Measurements from ENCODE around the gene NSD2. TPM values are rescaled to one million over a fixed set of nuclear protein-coding genes. Genes with fewer than 3 reads are reported as not detected.
A peak's percentile ranks its signal among the peaks of the same experiment; 100 is the strongest.

The NSD2 gene
- total RNA-seq, 1 experiment from 2014 or later, result 69.0 TPM

- Histone ChIP-seq H2AFZ (ENCODE audit: low read length) (no peak overlapping the region), H3K36me3 (ENCODE audit: low read depth, low read length) (peaks cover 14% of the 10 kb centered on the region), H3K9ac (ENCODE audit: low read length) (no peak overlapping the region), H3K4me3 (ENCODE audit: low read length) (no peak overlapping the region), H3K27ac (ENCODE audit: low read length) (no peak overlapping the region), H3K9me2 (replicated peaks; ENCODE audit: low read length) (no peaks in the 10 kb centered on the region), H3K4me2 (ENCODE audit: low read length) (no peak overlapping the region), H3K9me3 (ENCODE audit: low read length) (no peaks in the 10 kb centered on the region), H3K4me1 (ENCODE audit: insufficient read depth, low read length) (no peaks in the 10 kb centered on the region), H3K27me3 (ENCODE audit: low read length) (no peaks in the 10 kb centered on the region), H3F3A (ENCODE audit: low read length, unreplicated experiment) (no peaks in the 10 kb centered on the region), H3K79me2 (ENCODE audit: low read length) (no peaks in the 10 kb centered on the region), H4K20me1 (ENCODE audit: low read length) (no peaks in the 10 kb centered on the region)
- TF ChIP-seq EZH2phosphoT487 (IDR thresholded peaks at IDR 0.05; ENCODE audit: borderline replicate concordance, low read length), result no peak
- ChIA-PET POLR2A (ENCODE audit: unreplicated experiment) (no interaction called here), CTCF (no interaction called here)
- ATAC-seq (no peak), DNase-seq (no peak)
- intact Hi-C loops (cut with micrococcal nuclease), result no loop called here
- TSS peak; percentile 7 for BruUV-seq (replicated peaks)
Observed at GRCh38 chr4:1983053-1983845, 112.1 kb downstream of the NSD2 start.

- no peaks in the 10 kb centered on the region for H3K4me1 ChIP-seq (ENCODE audit: insufficient read depth, low read length)
- no peak overlapping the region for H3K4me3 ChIP-seq (ENCODE audit: low read length)
- H3K9ac ChIP-seq (ENCODE audit: low read length), result no peak overlapping the region
- ATAC-seq (no peak), DNase-seq (no peak)
- H3K36me3 ChIP-seq (ENCODE audit: low read depth, low read length), result peaks cover 14% of the 10 kb centered on the region
- CTCF ChIA-PET, result no interaction called here
- no peak for TF ChIP-seq EZH2 (IDR thresholded peaks at IDR 0.05; ENCODE audit: low read length, unreplicated experiment)
- no peak for TF ChIP-seq CTCF (conservative IDR thresholded peaks at IDR 0.05; ENCODE audit: low read depth, low read length)
- no peak for TF ChIP-seq EZH2phosphoT487 (IDR thresholded peaks at IDR 0.05; ENCODE audit: borderline replicate concordance, low read length)
- H3K9me2 ChIP-seq (replicated peaks; ENCODE audit: low read length), result no peaks in the 10 kb centered on the region
- H3K9me3 ChIP-seq (ENCODE audit: low read length), result no peaks in the 10 kb centered on the region
- BruUV-seq (replicated peaks), result no TSS peak
- no peaks in the 10 kb centered on the region for H3F3A ChIP-seq (ENCODE audit: low read length, unreplicated experiment)
- no peaks in the 10 kb centered on the region for H3K79me2 ChIP-seq (ENCODE audit: low read length)
- H3K27ac ChIP-seq (ENCODE audit: low read length), result no peak overlapping the region
- intact Hi-C loops (cut with micrococcal nuclease), result no loop called here
- no peak overlapping the region for H2AFZ ChIP-seq (ENCODE audit: low read length)
- H3K4me2 ChIP-seq (ENCODE audit: low read length), result no peak overlapping the region
- no peaks in the 10 kb centered on the region for H4K20me1 ChIP-seq (ENCODE audit: low read length)
- POLR2A ChIA-PET (ENCODE audit: unreplicated experiment), result no interaction called here
- no peaks in the 10 kb centered on the region for H3K27me3 ChIP-seq (ENCODE audit: low read length)
Observed at GRCh38 chr4:1983846-1984405, 112.7 kb downstream of the NSD2 start.

- no peak for ATAC-seq
- no peaks in the 10 kb centered on the region for H3F3A ChIP-seq (ENCODE audit: low read length, unreplicated experiment)
- no TSS peak for BruUV-seq (replicated peaks)
Observed at GRCh38 chr4:1984406-1985191, 113.4 kb downstream of the NSD2 start.

More at GRCh38 chr4:1984406-1985191, 113.4 kb downstream of the NSD2 start:
- H3K79me2 ChIP-seq (ENCODE audit: low read length), result no peaks in the 10 kb centered on the region
- no peaks in the 10 kb centered on the region for H3K4me1 ChIP-seq (ENCODE audit: insufficient read depth, low read length)
- H3K27ac ChIP-seq (ENCODE audit: low read length), result no peak overlapping the region
- intact Hi-C loops (cut with micrococcal nuclease), result no loop called here
- H3K4me3 ChIP-seq (ENCODE audit: low read length), result no peak overlapping the region
- no peaks in the 10 kb centered on the region for H3K9me3 ChIP-seq (ENCODE audit: low read length)
- H2AFZ ChIP-seq (ENCODE audit: low read length), result no peak overlapping the region
- no peak overlapping the region for H3K4me2 ChIP-seq (ENCODE audit: low read length)
- no peaks in the 10 kb centered on the region for H3K27me3 ChIP-seq (ENCODE audit: low read length)
- H4K20me1 ChIP-seq (ENCODE audit: low read length), result no peaks in the 10 kb centered on the region
- ChIA-PET POLR2A (ENCODE audit: unreplicated experiment) (no interaction called here), CTCF (interaction anchor here (0.5 kb wide), 1 partner anchor 77 kb away, joined by 6 read pairs; no protein-coding TSS in a partner anchor)
- no peak for TF ChIP-seq EZH2 (IDR thresholded peaks at IDR 0.05; ENCODE audit: low read length, unreplicated experiment)
- no peak for TF ChIP-seq CTCF (conservative IDR thresholded peaks at IDR 0.05; ENCODE audit: low read depth, low read length)
- no peak for TF ChIP-seq EZH2phosphoT487 (IDR thresholded peaks at IDR 0.05; ENCODE audit: borderline replicate concordance, low read length)
- H3K36me3 ChIP-seq (ENCODE audit: low read depth, low read length), result peaks cover 14% of the 10 kb centered on the region
- DNase-seq, result no peak
- no peaks in the 10 kb centered on the region for H3K9me2 ChIP-seq (replicated peaks; ENCODE audit: low read length)
- H3K9ac ChIP-seq (ENCODE audit: low read length), result no peak overlapping the region
